Colonic mucosa (tissue), 4 donors: ENCODE results near the gene NEIL3. TPM values are rescaled to one million over a fixed set of nuclear protein-coding genes. Genes with fewer than 3 reads are reported as not detected.

Experiments
- DNase-seq: peaks from one replicate; pipeline ENCODE4 v3.0.0-alpha.2; 2020
- H3K27ac ChIP-seq: fragments of 200-600 bp; one replicate; pipeline ENCODE4 v1.8.0; 2021
- H3K27me3 ChIP-seq: fragments of 200-600 bp; one replicate; pipeline ENCODE4 v1.8.0; 2021
- H3K36me3 ChIP-seq: fragments of 200-600 bp; one replicate; pipeline ENCODE4 v1.8.0; 2021
- H3K4me1 ChIP-seq: fragments of 200-600 bp; one replicate; pipeline ENCODE4 v1.8.0; 2021; ENCODE audit warnings: mild to moderate bottlenecking
- H3K4me3 ChIP-seq: fragments of 200-600 bp; one replicate; pipeline ENCODE4 v1.8.0; 2021
- H3K9ac ChIP-seq, 2 donors: one replicate each; pipeline ENCODE4 v1.7.0; 2013; ENCODE audit warnings: control low read depth in 2 of 2, low read depth in 2 of 2, low read length in 2 of 2
- H3K9me3 ChIP-seq: fragments of 200-600 bp; one replicate; pipeline ENCODE4 v1.8.0; 2021
- CTCF ChIP-seq: fragments of 200-600 bp; IDR thresholded peaks from one replicate; pipeline ENCODE4 v1.8.0; 2022; ENCODE audit warnings: antibody characterized with exemption, mild to moderate bottlenecking
- intact Hi-C: fragments of 100-400 bp; cut with DNase I; formaldehyde crosslinking; loops from one replicate; pipeline ENCODE4 v1.14.1; 2022
- total RNA-seq, 2 donors: library from RNA; stranded (reverse); fragmentation: NEBNext Ultra II Directional in 1 of 2; extraction: Animal tissue kit (Norgen Biotek cat#: 25700) in 1 of 2; gene quantifications; one replicate each; pipeline ENCODE4 v1.2.1, GENCODE V29; 2021
- donor health status: healthy.
- donor health status: DM: no; HTN: no; CAD: no.
- donor health status: DM: no; HTN: no; CAD: no.

NEIL3 gene
- total RNA-seq, 2 donors from 2014 or later: 2.5 to 6.1 TPM

GRCh38 chr4:177380730-177381287, 71.1 kb downstream of the NEIL3 start:
- no peak for DNase-seq
- no peak for TF ChIP-seq CTCF

GRCh38 chr4:177381762-177382310, 72.2 kb downstream of the NEIL3 start:
- Histone ChIP-seq H3K9me3 (no peaks in the 10 kb centered on the region), H3K27ac (no peak overlapping the region), H3K36me3 (no peaks in the 10 kb centered on the region), H3K9ac (no peak overlapping the region), H3K27me3 (no peaks in the 10 kb centered on the region), H3K4me3 (no peak overlapping the region), H3K4me1 (no peaks in the 10 kb centered on the region)
- intact Hi-C loops: no loop called here
- no peak for TF ChIP-seq CTCF
- no peak for DNase-seq

More at GRCh38 chr4:177380730-177381287, 71.1 kb downstream of the NEIL3 start:
- Histone ChIP-seq H3K9me3 (no peaks in the 10 kb centered on the region), H3K9ac (no peak overlapping the region), H3K4me1 (no peaks in the 10 kb centered on the region), H3K36me3 (no peaks in the 10 kb centered on the region), H3K27me3 (no peaks in the 10 kb centered on the region), H3K27ac (no peak overlapping the region), H3K4me3 (no peak overlapping the region)
- intact Hi-C loops: no loop called here

GRCh38 chr4:177384856-177385397, 75.3 kb downstream of the NEIL3 start:
- no peaks in the 10 kb centered on the region for H3K4me1 ChIP-seq
- no peaks in the 10 kb centered on the region for H3K9me3 ChIP-seq
- DNase-seq: no peak
- H3K27me3 ChIP-seq: no peaks in the 10 kb centered on the region
- H3K4me3 ChIP-seq: no peak overlapping the region
- H3K27ac ChIP-seq: no peak overlapping the region
- no peaks in the 10 kb centered on the region for H3K36me3 ChIP-seq
- H3K9ac ChIP-seq: no peak overlapping the region
- intact Hi-C loops: no loop called here
- no peak for TF ChIP-seq CTCF

GRCh38 chr4:177385576-177386277, 76.1 kb downstream of the NEIL3 start:
- no peak for TF ChIP-seq CTCF
- no peak for DNase-seq
- no peaks in the 10 kb centered on the region for H3K27me3 ChIP-seq
- no peaks in the 10 kb centered on the region for H3K9me3 ChIP-seq
- intact Hi-C loops: no loop called here
- H3K9ac ChIP-seq: no peak overlapping the region
- no peaks in the 10 kb centered on the region for H3K4me1 ChIP-seq
- H3K36me3 ChIP-seq: no peaks in the 10 kb centered on the region
- no peak overlapping the region for H3K4me3 ChIP-seq
- no peak overlapping the region for H3K27ac ChIP-seq

GRCh38 chr4:177386278-177386815, 76.7 kb downstream of the NEIL3 start:
- no peak overlapping the region for H3K9ac ChIP-seq
- H3K4me1 ChIP-seq: no peaks in the 10 kb centered on the region
- H3K4me3 ChIP-seq: no peak overlapping the region
- no peak for TF ChIP-seq CTCF
- no peak overlapping the region for H3K27ac ChIP-seq
- no peaks in the 10 kb centered on the region for H3K9me3 ChIP-seq
- H3K36me3 ChIP-seq: no peaks in the 10 kb centered on the region
- H3K27me3 ChIP-seq: no peaks in the 10 kb centered on the region
- intact Hi-C loops: no loop called here
- DNase-seq: no peak
